Upper lobe of left lung (tissue), 4 donors: ENCODE measurements around the gene RNF214.

Experiments used
- EP300 ChIP-seq, 4 donors: sonication (generic); formaldehyde crosslinking; IDR thresholded peaks; one replicate each; pipeline ENCODE4 v1.5.1; 2017; ENCODE audit warnings: antibody characterized with exemption in 4 of 4, control low read depth in 2 of 4
- POLR2A ChIP-seq, 4 donors: fragments of 450-650 bp; IDR thresholded peaks; one replicate each; pipeline ENCODE4 v1.5.1; 2016 to 2017; ENCODE audit warnings: antibody characterized with exemption in 4 of 4, mild to moderate bottlenecking in 2 of 4
- POLR2AphosphoS5 ChIP-seq, 2 donors: sonication (generic); formaldehyde crosslinking; IDR thresholded peaks; one replicate each; pipeline ENCODE4 v1.5.1; 2017; ENCODE audit warnings: antibody characterized with exemption in 2 of 2
- TF ChIP-seq, protein P1 (sequence below), 6 experiments: fragments of 450-650 bp in 4 of 6; fragments of 200-600 bp in 2 of 6; sonication (generic) in 2 of 6; IDR thresholded peaks; one replicate each; pipeline ENCODE4 v1.5.1; 2016 to 2019; ENCODE audit warnings: antibody characterized with exemption in 6 of 6

DNA sequence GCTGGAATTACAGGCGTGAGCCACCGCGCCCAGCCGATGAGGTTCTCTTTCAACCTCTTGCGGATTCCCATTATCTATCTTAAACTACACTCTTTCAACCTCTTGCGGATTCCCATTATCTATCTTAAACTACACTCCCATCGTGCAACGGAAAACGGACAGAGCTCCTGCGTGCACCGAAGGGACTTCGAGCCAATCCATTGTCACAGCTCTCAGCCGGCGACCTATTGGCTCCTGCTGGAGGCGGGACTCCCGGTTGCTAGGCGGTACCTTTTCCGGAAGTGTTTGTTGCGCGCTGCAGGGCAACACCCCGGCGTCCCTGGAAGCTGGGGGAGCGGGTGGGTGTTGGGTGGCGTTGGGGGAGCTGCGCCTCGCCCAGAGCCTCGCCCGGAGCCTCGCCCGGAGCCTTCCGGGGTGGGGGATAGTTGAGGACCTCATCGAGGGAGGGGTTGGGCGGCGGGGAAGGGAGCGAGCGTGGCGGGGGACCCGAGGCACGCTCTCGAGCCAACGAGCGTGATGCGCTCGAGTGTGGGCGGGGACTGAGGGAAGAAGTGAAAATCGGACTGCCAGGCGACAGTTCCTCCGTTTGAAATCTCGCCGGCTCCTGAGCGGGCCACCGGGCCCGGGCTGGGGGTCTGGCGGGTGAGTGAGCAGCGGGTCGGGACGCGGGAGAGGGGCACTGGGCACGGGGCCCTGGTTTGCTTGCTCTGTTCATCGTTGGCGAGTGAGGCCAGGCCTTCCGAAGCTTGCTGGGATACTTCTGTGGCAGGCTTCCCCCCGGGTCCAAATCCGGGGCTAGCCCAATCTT, 95.3 kb downstream of the RNF214 start, which contains the start of gene CEP164:
- peak; percentile 69 to 76 for TF ChIP-seq POLR2AphosphoS5 (IDR thresholded peaks at IDR 0.05)
- TF ChIP-seq, protein P1, sequence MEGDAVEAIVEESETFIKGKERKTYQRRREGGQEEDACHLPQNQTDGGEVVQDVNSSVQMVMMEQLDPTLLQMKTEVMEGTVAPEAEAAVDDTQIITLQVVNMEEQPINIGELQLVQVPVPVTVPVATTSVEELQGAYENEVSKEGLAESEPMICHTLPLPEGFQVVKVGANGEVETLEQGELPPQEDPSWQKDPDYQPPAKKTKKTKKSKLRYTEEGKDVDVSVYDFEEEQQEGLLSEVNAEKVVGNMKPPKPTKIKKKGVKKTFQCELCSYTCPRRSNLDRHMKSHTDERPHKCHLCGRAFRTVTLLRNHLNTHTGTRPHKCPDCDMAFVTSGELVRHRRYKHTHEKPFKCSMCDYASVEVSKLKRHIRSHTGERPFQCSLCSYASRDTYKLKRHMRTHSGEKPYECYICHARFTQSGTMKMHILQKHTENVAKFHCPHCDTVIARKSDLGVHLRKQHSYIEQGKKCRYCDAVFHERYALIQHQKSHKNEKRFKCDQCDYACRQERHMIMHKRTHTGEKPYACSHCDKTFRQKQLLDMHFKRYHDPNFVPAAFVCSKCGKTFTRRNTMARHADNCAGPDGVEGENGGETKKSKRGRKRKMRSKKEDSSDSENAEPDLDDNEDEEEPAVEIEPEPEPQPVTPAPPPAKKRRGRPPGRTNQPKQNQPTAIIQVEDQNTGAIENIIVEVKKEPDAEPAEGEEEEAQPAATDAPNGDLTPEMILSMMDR (IDR thresholded peaks at IDR 0.05) = peak in 1 of 6 experiments; percentile 8
- peak in 2 of 4 donors; percentile 50 to 67 for TF ChIP-seq POLR2A (IDR thresholded peaks at IDR 0.05)
- TF ChIP-seq EP300 (IDR thresholded peaks at IDR 0.05) = no peak
